Raji (cell line): Measurements from ENCODE around the gene FYN.

ENCODE experiments used
- POLR2A ChIP-seq: IDR thresholded peaks from 2 replicates; pipeline ENCODE4 v1.6.1; 2011; ENCODE audit warnings: low read depth, low read length, control low read depth; ENCODE audit not compliant: insufficient read depth

The FYN gene

DNA sequence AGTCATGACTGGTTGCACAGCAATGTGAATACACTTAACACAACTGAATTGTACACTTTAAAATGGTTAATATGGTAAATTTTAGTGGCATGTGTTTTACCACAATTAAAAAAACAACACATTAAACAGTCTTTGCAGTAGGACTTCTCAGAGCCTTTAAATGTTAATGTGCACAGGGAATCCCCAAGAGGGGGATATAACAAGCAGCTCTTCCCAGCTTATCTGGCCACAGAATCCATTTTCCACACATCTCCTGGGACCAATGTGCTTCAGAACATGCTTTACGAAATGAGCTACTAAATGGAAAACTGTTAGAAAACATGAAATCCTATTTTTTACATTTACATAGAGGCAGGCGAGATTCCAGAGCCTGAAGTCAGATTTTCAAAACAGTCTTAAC, 44.4 kb downstream of the FYN start:
- no peak for TF ChIP-seq POLR2A

DNA sequence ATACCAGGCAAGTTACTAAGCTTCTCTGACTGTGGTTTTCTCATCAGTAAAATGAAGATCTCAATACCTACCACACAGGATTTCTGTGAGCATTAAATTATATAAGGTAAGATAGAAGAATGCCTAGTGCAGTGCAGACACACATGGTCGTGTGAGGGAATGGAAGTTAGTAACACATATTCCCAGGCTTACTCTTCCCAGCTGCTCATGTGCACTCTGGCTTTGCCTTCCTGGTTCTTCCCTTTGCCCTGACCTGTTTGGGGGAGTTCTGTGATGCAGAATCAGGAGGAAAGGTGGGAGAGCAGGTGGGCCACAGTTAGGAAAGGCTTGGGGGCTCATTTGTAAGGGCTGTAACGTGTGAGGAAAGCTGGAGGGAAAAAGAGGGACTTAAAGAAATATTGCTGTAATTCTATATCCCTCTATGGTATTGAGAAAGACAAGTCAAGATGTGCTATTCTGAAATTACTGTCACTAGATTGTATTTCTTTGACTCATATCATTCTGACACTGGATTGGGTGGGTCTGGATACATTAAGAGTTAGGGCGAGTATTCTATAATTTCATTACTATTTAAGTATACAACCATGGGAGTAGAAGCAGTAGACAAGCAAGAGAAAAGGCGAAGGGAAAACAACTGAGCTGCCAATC, 47.7 kb downstream of the FYN start:
- no peak for TF ChIP-seq POLR2A

DNA sequence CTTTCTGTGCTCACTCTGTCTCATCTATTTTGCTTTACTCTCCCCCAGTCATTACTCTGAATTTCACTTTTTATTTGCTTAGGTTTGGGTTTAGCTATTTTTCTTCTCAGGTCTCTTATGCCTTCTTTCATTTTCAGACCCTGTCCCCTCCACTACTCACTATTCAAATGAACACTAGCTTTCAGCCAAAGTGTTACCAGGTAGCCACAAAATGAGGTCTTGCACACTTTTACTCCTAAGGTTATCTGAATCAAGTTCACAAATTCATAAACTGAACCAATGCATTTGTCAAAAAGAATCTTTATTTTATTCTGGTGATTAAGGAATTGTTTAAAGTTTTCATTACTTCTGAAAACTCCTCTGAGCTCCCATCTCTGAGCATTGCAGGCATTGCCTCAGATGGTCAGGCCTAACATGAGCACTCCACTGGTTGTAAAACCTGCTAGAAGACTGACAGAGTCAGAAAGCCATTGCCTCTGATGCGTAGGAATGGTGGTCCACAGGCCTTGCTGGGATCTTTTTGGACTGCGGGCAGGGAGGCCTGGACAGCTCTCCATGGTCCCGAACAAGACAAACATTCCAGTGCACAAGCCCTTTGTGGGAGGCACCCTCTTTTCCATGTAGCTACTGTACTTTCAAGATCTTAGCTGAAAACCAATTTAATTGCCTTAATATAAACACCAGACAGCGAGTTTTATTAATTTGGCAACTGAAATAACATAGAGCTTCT, 48.5 kb downstream of the FYN start:
- TF ChIP-seq POLR2A: no peak

DNA sequence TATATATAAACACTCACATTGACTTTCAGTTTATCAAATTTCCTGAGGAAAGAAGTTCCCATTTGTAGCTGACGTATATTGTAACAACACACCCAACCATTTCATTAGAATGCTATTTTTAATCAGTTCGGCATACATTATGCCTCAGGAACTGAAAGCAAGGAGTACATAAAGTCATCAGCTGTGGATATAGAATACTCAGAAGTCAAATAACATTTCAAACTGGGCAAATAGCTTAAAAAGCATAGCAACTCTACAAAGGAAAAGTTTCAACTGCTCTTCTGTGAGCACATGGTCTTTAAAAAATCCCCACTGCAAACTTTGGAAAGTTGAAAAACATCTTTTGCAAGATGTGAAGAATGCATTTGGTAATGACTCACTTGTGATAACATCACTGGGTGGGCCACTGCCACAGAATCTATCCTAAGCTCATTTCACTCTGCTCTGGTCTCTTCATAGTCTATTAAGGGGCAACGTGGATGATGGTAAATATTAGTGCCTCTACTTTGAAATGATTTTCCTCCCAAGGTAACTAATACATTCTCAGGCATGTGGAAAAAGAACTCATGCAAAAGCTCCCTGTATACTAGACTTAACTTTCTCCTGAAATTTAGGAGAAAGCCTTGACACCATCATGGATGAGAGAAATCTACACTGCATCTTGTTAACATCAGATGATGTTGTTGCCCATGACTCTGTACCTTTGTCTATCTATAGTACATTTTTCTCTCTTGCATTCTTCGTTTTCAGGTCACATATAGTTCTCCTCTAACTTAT, 49.2 kb downstream of the FYN start:
- TF ChIP-seq POLR2A: no peak

DNA sequence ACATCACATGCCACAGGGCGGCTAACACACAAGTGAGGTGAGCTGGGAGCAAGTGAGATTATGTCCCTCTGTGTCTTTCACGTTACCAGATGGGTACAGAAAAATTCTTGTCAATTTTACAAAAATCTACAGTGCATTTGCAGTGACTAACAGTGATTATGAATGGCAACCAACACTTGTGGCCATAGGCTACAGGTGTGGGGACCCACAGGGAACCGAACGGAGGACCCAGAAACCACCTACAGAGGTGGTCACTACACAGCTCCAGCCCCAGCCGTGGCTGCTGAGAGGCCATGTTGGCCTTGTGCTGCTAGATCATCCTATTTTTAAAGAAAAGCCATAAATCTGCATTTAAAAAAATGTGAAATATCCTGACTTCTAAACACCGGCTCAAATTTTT, 50.2 kb downstream of the FYN start:
- no peak for TF ChIP-seq POLR2A

DNA sequence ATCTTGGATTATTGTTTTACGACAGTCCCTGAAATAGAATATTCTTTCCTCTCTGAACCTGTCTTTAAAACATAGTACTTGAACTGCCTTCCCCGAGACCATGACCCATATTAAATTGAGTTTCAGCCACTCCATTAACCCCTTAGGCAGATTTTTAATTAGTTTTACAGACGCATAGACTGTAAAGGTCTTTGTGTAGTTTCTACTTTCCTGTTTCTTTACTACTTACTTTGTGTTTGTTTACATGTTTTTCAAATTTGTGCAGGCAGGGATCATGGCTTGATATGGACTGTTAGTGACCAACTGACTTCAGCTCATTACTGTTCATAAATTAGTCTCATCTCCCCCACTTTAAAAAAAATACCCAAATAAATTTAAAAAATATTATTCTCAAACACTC, 53.8 kb downstream of the FYN start:
- TF ChIP-seq POLR2A: no peak

DNA sequence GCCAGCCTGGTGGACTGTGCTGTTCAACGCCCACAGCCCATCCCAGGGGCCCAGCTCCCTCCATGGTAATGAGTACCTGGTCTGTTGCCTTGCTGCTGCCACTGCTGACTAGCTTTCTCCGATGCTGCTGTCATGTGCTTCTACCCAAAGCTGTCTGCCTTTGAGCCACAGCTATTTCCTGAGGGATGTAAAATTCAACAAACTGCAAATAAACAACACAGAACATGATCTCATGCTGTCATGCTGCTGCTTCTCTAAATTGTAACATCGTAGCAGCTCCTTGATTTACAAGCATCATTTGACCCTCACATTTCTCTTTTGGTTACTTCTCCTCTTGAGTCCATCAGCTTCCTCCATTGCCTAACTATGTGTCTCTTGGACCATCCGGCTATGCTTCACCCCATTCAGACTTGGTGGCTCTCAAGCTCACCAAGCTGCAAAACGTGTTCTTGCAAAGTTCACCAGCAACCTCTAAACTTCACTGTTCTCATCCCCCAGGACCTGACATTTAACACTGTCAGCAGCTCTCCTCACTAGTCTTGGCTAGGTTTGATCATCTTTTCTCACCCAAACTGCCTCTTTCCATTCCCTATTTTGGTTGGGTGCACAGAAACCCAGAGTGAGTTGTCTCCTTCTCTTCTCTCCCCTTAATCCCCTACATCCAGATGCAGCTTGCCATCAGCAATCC, 54.6 kb downstream of the FYN start:
- TF ChIP-seq POLR2A: no peak

DNA sequence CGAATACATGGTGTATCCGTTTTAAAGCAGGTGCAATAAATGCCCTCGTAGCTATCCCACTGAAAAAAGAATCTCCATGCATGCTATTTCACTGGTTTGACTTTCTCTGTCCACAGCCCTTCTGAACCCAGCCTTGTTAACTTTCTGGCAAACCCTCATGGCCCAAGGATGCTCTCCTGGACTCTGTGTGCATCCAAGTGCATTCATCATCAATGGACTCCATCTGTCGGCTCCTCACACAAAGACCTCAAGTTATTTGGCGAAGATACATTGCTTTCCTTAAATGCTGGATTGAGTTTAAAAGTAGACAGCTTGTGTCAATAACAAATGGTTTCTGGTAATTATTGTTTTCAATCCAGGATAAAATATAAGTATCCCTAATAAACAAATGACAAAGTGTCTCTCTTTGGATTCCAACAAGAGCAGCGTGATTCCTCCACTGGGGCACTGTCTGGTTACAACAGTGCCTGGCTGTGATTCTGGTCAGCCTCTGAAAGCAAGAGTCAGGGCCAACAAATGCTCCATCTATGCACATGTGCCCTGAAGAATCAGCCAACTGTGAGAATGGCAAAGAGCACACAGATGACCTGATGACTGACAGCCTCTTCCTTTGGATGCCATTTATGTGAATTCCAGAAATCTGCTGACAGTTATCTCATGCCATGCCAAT, 55.7 kb downstream of the FYN start:
- no peak for TF ChIP-seq POLR2A

DNA sequence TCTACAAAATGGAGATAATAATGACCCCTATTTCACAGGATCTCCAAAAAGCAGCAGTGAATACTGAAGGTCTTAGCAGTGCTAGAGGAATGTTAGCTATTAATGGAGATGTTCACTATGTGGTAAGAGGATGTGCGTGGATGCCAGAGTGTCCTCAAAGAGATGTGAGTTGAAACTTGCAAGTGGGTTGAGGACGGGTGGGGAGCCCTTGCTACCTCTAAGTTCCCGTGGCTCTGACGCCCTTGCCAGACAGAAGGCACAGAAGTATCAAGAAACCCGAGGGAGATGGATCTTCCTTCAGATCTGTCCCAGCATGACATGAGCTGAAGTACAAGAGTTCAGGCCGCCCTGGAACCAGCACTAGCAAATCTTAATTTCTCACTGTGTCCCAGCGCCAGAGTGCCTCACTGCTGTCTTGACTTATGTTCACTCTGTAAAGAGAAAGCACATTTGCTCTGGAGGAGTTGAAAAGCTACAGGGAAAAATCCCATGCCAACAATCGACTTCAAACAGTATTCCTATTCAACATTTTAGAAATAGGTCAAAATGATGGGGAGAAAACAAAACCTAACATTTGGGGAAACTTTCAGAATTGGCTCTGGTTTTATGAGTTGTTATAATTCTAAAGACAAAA, 59.5 kb downstream of the FYN start:
- no peak for TF ChIP-seq POLR2A

DNA sequence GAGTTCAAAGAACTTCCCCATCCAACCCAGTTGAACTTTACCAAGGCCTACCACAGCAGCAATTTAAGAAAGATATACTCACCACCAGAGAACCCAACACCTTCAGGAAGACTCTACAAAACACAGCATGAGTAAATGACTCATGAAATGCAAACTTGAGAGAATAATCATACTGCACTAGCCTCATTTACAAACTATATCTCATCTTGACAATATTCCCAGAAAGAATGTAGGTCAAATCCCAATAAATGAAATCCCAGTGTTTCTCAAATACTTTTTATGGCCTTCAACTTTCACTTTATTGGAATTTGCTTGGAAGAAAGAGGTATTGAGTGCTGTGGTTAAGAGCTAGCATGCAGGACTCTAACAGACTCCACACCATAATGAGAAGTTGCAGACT, 60.0 kb downstream of the FYN start:
- TF ChIP-seq POLR2A: no peak

DNA sequence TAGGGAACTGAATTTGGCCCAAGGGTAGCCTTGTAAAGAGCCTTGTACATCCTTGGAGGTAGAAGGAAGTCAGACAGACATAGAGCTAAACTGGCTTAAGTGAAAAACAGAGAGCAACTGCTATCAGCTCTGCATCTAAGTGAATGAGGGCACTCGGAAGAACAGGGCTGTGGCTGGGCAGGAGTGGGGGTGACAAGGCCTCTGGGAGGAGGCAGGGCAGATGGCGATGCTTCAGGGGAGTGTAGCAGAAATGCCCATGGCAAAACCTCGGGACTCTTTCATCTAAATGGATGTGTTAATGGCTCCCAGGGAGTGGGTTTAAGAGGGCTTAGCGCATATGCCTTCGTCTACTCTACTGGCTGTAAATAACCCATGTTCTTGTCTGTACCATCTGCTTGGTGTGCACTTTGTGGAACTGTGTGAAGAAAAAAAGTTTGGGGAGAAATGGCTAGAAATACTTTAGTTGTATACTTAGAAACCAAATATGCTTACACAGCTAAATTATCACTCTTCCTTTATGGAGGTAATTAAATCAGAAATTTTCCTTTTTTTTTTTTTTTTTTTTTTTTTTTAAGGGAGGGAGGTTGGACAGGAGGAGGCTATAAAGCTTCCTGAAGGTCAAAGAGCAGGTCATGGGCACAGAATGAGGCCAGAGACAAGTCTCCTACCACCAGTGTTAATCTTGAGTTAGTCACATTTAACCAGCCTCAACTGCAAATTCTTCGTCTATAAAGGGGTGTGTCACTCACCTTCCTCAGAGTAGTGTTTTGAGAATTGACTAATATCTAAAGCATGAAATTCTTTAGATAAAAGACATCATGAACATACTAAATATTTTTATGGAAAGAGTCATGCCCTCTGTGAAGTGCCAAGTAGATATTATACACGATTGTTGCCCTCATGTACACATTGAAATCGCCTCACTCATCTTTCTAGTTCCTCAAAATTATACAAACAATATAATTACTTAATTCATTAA, 60.9 kb downstream of the FYN start:
- no peak for TF ChIP-seq POLR2A

DNA sequence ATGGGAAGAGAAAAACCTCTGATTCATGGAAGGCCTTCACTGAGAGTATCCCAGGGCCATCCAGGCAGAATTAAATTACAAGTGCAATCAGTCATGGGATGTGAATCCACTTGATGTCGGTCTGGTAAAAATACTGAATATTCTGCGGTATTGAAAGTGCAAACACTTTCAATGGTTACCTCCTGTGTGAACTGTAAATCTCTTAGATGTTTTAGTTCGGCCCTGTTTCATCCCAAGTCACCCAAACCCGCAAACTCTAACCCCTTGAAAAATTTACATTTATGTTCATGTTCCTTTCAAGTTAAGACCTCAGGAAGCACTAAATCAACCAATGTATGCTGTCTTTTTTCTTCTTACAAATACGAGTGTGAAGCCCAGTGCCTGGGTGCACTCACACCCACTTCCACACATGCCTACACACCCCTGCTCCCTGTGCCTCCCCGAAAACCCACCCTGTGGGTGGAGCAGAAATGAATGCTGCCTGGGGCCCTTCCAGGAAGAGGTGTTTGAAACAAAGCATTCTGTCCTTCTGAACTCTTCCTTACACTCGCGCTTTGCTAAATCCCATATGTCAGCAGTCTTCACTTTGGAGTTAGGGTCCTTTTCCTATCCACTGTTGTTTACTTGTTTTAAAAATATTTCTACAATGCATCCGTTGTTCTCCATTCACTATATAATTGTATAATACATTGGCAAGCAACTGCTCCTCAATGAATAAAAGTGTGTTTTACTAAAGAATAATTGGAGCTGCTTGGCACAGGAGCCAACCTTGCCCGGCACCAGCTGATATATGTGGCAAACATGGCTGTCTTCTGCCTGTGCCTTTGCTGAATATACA, 62.7 kb downstream of the FYN start:
- TF ChIP-seq POLR2A: no peak
